OCI-LY7 (cell line): Measurements from ENCODE around the gene PKD1L1.

ENCODE experiments used
- EZH2phosphoT487 ChIP-seq: fragments of 200-600 bp; sonication (generic); IDR thresholded peaks from 2 replicates; pipeline ENCODE4 v1.6.1; 2018; ENCODE audit warnings: low read depth, borderline replicate concordance, mild to moderate bottlenecking, mixed run types, antibody characterized with exemption, low read length, moderate library complexity, mixed read lengths
- TF ChIP-seq, protein P1 (sequence below): fragments of 200-600 bp; sonication (generic); conservative IDR thresholded peaks from 2 replicates; pipeline ENCODE4 v1.5.1; 2014; ENCODE audit warnings: mild to moderate bottlenecking, antibody characterized with exemption, low read length, moderate library complexity, mixed read lengths

DNA sequence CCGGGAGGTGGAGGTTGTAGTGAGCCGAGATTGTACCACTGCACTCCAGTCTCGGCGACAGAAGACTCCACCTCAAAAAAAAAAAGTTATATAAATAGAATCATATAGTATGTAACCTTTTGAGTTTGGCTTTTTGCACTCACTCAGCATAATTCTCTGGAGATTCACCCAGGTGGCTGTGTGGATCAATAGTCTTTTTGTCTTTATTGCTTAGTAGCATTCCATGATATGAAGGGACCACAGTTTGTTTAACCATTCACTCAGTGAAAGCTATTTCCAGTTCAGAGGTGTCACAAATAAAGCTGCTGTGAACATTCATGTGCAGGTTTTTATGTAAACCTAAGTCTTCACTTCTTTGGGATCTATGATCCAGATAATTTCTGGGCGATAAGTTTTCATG is 167.7 kb downstream of the PKD1L1 start:
- TF ChIP-seq, protein P1, sequence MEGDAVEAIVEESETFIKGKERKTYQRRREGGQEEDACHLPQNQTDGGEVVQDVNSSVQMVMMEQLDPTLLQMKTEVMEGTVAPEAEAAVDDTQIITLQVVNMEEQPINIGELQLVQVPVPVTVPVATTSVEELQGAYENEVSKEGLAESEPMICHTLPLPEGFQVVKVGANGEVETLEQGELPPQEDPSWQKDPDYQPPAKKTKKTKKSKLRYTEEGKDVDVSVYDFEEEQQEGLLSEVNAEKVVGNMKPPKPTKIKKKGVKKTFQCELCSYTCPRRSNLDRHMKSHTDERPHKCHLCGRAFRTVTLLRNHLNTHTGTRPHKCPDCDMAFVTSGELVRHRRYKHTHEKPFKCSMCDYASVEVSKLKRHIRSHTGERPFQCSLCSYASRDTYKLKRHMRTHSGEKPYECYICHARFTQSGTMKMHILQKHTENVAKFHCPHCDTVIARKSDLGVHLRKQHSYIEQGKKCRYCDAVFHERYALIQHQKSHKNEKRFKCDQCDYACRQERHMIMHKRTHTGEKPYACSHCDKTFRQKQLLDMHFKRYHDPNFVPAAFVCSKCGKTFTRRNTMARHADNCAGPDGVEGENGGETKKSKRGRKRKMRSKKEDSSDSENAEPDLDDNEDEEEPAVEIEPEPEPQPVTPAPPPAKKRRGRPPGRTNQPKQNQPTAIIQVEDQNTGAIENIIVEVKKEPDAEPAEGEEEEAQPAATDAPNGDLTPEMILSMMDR = no peak
- TF ChIP-seq EZH2phosphoT487 = no peak
